Measurements from ENCODE around the gene CHID1.
A peak's percentile ranks its signal among the peaks of the same experiment; 100 is the strongest.

Gene CHID1

DNA sequence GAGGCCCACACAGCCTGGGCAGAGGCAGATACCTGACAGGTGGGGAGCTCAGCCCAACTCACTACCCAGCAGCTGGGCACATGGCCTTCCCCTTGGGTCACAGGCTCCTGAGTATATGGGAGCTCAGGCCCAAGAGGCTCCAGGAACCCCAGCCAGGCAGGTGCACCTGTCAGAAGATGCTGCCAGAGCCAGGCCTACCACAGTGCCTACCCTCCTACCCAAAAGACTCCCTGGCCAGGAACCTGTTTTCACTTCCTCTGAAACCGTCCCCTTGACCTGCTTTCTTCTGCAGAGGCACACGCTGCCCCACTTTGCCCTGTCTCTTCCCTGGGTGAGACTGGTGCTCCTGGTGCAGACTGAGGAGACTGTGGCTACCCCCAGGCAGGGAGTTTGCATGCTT is 2.9 kb downstream of the CHID1 start:
- DNase-seq: no peak

DNA sequence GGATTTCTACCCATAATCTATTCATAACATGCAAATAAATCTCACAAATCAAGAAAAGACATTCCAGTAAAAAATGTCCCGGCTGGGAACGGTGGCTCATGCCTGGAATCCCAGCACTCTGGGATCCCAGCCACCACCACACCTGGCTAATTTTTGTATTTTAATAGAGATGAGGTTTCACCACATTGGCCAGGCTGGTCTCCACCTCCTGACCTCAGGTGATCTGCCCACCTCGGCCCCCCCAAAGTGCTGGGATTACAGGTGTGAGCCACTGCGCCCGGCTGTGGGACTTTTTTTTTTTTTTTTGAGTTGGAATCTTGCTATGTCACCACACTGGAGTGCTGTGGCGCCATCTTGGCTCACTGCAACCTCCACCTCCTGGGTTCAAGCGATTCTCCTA is 4.7 kb downstream of the CHID1 start:
- DNase-seq: no peak

DNA sequence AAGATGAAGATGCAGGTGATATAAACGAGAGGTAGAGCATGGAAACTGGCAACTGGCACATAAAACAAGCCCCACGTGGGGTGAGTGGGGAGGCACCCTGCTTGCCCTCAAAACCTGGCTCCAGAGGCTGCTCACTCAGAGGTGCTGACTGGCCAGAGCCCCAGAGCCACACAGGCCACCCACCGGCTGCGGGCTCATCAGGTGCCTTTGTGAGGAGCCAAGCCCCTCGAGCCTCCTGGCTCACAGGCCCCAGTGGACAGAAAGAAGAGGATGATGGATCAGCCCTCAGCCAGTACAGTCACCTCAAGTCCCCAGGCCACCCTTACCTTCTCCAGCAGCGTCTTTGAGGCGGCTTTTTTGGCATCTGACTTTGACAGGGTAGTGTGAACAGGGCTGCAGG is 6.2 kb downstream of the CHID1 start:
- no peak for DNase-seq

- DNase-seq: no peak
Observed at GRCh38 chr11:901452-902061, 9.1 kb downstream of the CHID1 start.

DNA sequence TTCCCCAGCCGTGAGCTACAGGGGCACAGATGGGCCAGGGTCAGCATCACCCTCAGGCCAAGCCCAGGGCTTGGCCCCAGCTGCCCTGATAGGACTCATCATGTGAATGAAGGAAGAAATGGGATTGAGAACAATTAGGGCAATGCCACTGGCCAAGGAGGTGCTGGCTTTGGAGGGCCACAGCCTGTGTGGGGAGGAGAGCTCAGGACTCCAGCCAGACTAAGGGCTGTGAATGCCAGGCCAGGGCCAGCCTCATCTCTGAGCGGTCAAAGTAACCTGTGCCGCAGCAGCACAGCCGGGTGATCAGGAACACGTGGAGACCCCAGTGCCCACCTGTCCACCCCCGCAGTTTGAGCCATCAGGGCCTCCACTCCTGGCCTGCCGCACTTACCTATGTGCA is 10.1 kb downstream of the CHID1 start:
- no peak for DNase-seq

DNA sequence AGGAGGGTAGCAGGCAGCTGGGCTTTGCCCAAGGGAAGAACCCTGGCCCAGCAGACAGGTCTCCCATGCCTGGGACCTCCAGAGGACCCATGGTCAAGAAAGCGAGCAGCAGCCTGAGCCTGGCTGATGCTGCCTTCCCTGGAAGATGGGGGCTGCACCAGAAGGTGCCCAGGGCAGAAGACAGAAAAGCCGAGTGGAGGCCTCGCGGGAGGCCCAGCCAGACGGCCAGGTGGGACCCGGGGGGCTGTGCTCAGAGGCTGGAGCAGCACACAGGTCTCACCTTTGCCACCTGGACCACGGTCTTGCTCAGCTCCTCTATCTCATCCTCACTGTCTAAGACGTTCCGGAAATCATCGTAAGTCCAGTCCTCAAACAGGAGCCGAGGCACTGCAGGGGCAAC is 10.9 kb downstream of the CHID1 start:
- DNase-seq: no peak

DNA sequence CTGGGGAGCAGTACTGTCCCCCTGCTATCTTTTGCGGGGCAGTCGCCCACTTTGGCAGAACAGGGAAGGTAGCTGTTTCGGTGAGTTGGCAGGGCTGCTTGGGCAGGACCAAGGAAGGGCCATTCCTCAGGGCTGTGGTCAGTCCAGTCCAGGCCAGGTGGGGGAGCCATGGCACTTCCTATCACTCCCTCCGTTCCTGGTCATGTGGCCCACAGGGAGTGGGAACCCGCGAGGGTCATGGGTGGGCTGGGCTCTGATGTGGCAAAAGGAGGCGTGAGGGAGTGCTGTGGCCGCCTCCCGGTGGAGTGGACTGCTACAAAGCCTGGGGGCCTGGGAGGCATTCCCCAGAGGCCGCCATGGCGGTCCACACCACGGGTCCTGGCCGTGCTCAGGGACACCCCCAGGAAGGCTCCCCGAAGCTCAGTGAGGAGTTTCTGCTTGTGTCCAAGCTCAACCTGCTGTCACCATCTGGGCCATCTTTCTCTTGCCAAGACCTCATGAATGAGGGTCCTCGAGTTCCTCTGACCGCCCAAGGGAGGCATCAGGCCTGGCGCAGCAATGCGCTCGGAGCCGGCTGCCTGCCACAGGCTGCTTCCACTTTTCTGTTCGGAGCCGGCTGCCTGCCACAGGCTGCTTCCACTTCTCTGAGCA is 11.9 kb downstream of the CHID1 start:
- DNase-seq: peak; percentile 31

DNA sequence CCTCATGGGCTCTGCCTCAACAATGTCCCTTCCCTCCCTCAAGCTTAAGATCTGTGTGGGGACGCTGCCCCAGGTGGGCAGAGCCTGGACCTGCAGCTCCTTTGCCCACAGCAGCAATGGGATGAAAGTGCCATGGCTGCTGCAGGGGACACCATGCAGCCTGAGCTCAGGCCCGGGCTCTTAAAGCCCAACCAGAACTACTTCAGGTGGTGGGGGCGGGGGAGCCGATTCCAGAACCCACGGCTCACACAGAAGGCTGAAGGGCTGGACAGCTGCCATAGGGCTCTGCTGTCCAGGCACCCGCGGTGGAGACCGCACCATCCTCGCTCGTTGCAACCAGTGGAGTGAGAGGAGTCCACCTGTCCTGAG is 12.5 kb downstream of the CHID1 start:
- peak; percentile 59 for DNase-seq

GRCh38 chr11:897253-898142 is 13.1 kb downstream of the CHID1 start:
- peak; percentile 17 for DNase-seq

GRCh38 chr11:895331-896110 is 15.1 kb downstream of the CHID1 start:
- DNase-seq: no peak

GRCh38 chr11:894575-895201 is 15.9 kb downstream of the CHID1 start:
- DNase-seq: no peak

GRCh38 chr11:893008-893654 is 17.5 kb downstream of the CHID1 start:
- no peak for DNase-seq

- peak; percentile 47 for DNase-seq
Observed at GRCh38 chr11:890794-891540, 19.6 kb downstream of the CHID1 start.

- DNase-seq: no peak
Observed at GRCh38 chr11:889687-890475, 20.7 kb downstream of the CHID1 start.

- DNase-seq: peak; percentile 39
Observed at GRCh38 chr11:889257-889656, 21.4 kb downstream of the CHID1 start.

DNA sequence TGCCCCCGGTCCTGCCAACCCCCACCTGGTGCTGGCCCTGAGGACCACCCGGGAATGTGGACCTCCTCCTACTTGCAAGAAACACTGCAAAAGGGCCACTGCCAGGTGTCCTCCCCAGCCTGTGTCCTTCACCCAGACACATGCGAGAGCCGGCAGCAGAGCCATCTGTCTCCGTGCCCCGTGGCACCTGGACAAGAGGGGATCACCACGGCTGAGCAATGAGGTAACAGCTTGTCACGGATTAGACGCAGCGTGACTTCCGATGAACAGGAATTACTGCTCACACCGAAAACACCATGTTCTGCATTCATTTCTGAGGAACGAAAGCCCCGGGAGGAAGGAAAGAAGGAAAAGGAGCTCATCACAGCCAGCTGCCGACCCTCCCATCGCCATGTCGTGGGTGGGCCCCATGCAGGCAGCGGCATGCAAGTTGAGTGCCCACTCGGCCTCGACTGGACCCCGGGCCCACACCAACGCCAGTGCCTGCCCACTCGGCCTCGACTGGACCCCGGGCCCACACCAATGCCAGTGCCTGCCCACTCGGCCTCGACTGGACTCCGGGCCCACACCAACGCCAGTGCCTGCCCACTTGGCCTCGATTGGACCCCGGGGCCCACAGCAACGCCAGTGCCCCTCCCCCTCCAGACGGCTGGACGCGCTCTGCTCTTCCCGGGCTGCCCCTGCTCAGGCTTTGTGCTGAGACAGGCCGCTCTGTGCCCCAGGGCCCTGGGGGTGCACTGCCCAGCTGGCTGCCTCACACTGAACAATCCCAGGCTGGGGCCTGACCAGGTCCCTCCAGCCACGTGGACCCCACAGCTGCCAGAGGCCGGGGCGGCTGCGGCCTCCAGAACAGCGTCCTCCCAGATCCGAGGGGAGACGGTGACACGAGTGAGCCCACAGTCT is 22.0 kb downstream of the CHID1 start:
- DNase-seq: peak; percentile 49

DNA sequence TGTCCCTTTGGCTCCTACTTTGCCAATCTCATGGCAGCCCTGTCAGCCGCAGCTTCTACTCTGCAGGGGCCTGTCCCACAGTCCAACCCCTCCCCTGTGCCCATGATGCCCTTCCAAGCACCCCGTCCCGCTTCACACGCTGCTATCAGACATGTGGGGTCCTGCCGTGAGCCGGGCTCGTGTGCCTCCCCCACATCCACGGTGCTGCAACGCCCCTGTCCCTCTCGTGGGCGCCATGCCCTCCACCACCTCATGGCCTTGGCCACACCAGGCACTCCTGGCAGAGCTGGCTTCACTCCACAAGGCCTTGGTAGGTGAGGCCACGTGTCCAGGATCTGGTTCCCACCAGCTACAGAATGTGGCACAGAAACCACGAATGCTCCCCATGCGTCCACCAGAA is 23.0 kb downstream of the CHID1 start:
- no peak for DNase-seq

- DNase-seq: no peak
Observed at GRCh38 chr11:886568-886967, 24.0 kb downstream of the CHID1 start.

DNA sequence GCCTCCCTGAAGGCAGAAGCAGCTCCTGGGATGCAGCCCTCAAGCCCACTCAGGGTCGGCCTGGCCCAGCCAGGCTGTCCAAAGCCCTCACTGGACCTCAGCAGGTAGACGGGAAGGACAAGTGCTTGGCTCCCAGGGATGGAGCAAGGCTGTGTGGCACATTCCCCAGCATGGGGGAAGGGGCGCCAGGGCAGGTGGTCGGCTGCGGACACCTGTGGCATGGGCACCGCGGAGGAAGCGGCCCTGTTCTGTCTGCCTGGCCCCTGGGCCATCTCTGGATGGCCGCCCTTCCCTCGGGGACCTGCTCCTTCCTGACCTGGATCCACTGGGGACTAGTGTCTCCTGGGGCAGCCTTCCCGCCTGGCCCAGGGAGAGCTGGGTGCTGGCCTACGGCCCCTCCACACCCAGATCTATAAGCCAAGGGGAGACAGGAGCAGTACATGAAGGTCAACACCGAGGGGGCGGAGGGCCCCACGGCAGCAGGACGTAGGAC is 26.0 kb downstream of the CHID1 start:
- DNase-seq: no peak

Data from eye (tissue), 1 donor.